Measurements from ENCODE around the gene DTX1.
A peak's percentile ranks its signal among the peaks of the same experiment; 100 is the strongest.

DTX1 gene

GRCh38 chr12:113094738-113095137 is 38.2 kb downstream of the DTX1 start:
- DNase-seq (ENCODE audit: low read depth) = no peak

GRCh38 chr12:113095405-113095804 is 38.9 kb downstream of the DTX1 start:
- no peak for DNase-seq (ENCODE audit: low read depth)

- DNase-seq (ENCODE audit: low read depth) = no peak
Observed at GRCh38 chr12:113096675-113097461, 40.3 kb downstream of the DTX1 start.

GRCh38 chr12:113097716-113098440 is 41.3 kb downstream of the DTX1 start:
- DNase-seq (ENCODE audit: low read depth) = no peak

- DNase-seq (ENCODE audit: low read depth) = peak; percentile 47
Observed at GRCh38 chr12:113098441-113099028, 42.0 kb downstream of the DTX1 start.

- no peak for DNase-seq (ENCODE audit: low read depth)
Observed at GRCh38 chr12:113099364-113099763, 42.8 kb downstream of the DTX1 start.

GRCh38 chr12:113099764-113100163 is 43.2 kb downstream of the DTX1 start:
- no peak for DNase-seq (ENCODE audit: low read depth)

- DNase-seq (ENCODE audit: low read depth) = no peak
Observed at GRCh38 chr12:113101751-113102150, 45.2 kb downstream of the DTX1 start.

- DNase-seq (ENCODE audit: low read depth) = no peak
Observed at GRCh38 chr12:113102811-113103210, 46.3 kb downstream of the DTX1 start.

- no peak for DNase-seq (ENCODE audit: low read depth)
Observed at GRCh38 chr12:113103756-113104450, 47.4 kb downstream of the DTX1 start.

GRCh38 chr12:113104953-113105510 is 48.5 kb downstream of the DTX1 start:
- no peak for DNase-seq (ENCODE audit: low read depth)

GRCh38 chr12:113105606-113106271 is 49.2 kb downstream of the DTX1 start:
- no peak for DNase-seq (ENCODE audit: low read depth)

GRCh38 chr12:113106361-113106760 is 49.8 kb downstream of the DTX1 start:
- no peak for DNase-seq (ENCODE audit: low read depth)

GRCh38 chr12:113108308-113108707 is 51.8 kb downstream of the DTX1 start:
- no peak for DNase-seq (ENCODE audit: low read depth)

GRCh38 chr12:113109360-113109759 is 52.8 kb downstream of the DTX1 start:
- DNase-seq (ENCODE audit: low read depth) = no peak

- no peak for DNase-seq (ENCODE audit: low read depth)
Observed at GRCh38 chr12:113109872-113110599, 53.5 kb downstream of the DTX1 start.

GRCh38 chr12:113111247-113111646 is 54.7 kb downstream of the DTX1 start:
- no peak for DNase-seq (ENCODE audit: low read depth)

GRCh38 chr12:113112043-113112899 is 55.7 kb downstream of the DTX1 start:
- DNase-seq (ENCODE audit: low read depth) = no peak

- no peak for DNase-seq (ENCODE audit: low read depth)
Observed at GRCh38 chr12:113113397-113113796, 56.9 kb downstream of the DTX1 start.

Data from activated gamma-delta T cell treated with anti-CD3 and anti-CD28 coated beads, Interleukin-2, amount 50 U/mL, for 16 hours (primary cell).